Fibroblast of peridontal ligament (primary cell): ENCODE results near the gene BMF.

ENCODE experiments used
- DNase-seq: peaks from one replicate; pipeline ENCODE4 v3.0.0-alpha.2; 2010; ENCODE audit errors: extremely low read depth

Gene BMF

GRCh38 chr15:40048211-40048792 is 60.4 kb downstream of the BMF start:
- no peak for DNase-seq

- DNase-seq = no peak
These were observed 61.1 kb downstream of the BMF start for GRCh38 chr15:40047415-40048210.

- DNase-seq = peak; percentile 74
These were observed 61.8 kb downstream of the BMF start for GRCh38 chr15:40046721-40047414.

- DNase-seq = no peak
These were observed 63.0 kb downstream of the BMF start for GRCh38 chr15:40045572-40046217.

GRCh38 chr15:40044717-40045571 is 63.7 kb downstream of the BMF start:
- DNase-seq = peak; percentile 79

GRCh38 chr15:40043927-40044716 is 64.6 kb downstream of the BMF start:
- DNase-seq = no peak

- no peak for DNase-seq
These were observed 65.8 kb downstream of the BMF start for GRCh38 chr15:40042791-40043320.

- DNase-seq = no peak
These were observed 67.9 kb downstream of the BMF start for GRCh38 chr15:40040770-40041169.

GRCh38 chr15:40040293-40040635 is 68.4 kb downstream of the BMF start:
- no peak for DNase-seq

- peak; percentile 90 for DNase-seq
These were observed 69.8 kb downstream of the BMF start, which contains the start of gene SRP14 for GRCh38 chr15:40038638-40039543. Gene SRP14 (minus strand): TSS chr15:40039181. CDS start chr15:40039116, 65 bp downstream.

- peak; percentile 45 for DNase-seq
These were observed 70.4 kb downstream of the BMF start for GRCh38 chr15:40038275-40038637.
